SKM-1 (cell line): ENCODE measurements around the gene AP2A2.

ENCODE experiments used
- DNase-seq: peaks from one replicate; lab custom pipeline; 2025; ENCODE audit not compliant: unreplicated experiment; lab: John Stamatoyannopoulos, UW

AP2A2 gene

DNA sequence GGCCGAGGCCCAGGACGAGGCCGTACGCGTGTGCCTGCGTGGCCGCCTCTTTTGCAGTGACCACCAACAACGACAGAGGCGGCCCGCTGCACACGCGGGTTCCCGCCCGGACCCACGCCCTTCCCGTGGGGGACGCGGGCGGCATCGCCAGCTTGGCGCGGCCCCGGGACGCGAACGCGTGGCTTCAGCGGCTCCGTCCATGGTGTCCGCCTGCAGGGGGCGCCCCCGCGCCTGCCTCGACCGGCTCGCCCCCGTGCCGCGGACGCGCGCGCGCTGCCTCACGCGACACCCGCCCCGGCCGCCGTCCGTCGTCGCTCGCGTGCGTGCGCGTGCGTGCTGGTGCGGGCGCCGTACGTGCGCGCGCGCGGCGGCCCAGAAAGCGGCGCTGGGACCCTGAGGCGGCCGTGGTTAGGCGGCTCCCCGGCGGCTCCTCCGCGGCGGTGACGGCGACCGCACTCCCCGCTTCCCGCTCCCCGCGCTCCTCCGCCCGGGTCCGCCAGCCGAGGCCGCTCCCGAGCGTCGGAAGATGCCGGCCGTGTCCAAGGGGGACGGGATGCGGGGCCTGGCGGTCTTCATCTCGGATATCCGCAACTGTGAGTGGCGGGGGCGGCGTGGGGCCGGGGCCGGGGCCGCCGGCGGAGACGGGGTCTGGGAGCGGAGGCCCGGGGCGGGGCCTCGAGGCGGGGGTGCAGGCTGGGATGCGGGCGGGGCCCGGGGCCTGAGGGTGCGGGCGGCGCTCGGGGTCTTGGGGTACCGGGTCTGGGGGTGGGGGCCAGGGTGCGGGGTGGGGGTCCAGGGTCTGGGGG lies at the start of gene AP2A2:
Gene AP2A2, plus strand, starts transcription at position 375 of the 806 bp plus-strand sequence. Its CDS starts 152 bp downstream, at position 527.
- DNase-seq, result peak; percentile 50

DNA sequence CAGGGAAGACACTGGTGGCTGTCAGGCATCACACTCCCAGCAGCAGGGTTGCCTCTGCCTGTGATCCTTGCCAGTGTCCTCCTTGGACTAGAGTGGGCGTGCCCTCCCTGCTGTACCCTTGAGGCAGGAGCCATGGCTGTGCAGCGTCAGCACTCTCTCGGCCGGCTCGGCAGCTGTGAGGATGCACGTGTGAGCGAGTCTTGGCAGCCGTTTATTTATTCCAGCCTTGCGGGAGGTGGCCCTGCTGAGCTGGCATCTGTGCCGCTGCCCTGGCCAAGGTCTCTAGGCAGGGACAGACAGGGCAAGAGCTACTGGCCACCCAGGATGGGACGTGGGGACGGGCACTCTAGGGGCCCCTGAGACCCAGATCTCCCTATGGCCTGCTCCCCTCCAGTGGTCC lies 49.1 kb upstream of the AP2A2 start:
- no peak for DNase-seq

DNA sequence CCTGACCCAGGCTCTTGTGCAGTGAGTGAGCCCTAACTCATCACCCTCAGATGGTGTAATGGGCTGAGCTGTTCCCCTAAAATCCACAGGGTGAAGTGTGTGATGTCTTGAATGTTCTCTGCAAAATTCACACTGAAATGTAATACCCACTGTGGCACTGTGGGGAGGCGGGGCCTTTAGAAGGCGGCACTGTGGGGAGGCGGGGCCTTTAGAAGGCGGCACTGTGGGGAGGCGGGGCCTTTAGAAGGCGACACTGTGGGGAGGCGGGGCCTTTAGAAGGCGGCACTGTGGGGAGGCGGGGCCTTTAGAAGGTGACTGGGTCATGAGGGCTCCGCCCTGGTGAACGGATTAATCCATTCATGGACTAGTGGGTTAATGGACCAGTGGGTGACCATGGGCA lies 48.1 kb upstream of the AP2A2 start:
- DNase-seq, result no peak

DNA sequence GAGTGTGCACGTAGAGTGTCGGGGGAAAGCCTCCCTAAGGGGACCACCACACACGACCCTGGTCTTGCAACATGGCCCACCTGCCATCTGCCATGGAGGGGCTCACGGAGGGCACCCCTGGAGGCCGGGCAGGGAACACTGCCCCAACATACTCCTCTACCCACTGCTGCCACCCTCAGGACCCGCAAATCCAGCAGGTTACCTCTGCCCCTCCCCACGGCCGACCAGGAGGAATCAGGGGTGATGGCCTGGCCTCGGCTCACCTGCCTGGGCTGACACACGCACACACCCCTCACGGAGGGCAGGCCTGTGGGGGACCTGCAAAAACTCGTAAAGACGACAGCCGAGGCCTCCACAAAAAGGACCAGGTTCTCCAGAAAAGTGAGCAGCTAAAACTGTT lies 45.2 kb upstream of the AP2A2 start:
- DNase-seq, result no peak

DNA sequence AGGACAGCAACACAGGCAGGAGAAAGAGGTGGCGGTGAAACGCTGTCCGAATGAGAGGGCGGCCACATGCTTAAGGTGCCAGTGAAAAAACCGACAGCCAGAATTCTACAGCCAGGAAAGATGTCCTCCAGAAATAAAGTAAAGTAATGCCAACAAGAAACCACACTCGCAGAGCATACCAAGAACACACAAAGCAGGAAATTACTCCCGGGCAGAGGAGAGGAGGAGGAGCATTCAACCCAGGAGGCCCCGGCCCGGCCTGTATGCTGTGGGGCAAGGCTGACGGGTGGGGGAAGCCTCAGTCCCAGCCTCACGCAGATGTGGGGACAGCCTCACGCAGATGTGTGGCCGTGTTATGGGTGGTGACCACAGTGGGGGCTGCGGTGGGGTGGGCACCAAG lies 43.1 kb upstream of the AP2A2 start:
- no peak for DNase-seq

DNA sequence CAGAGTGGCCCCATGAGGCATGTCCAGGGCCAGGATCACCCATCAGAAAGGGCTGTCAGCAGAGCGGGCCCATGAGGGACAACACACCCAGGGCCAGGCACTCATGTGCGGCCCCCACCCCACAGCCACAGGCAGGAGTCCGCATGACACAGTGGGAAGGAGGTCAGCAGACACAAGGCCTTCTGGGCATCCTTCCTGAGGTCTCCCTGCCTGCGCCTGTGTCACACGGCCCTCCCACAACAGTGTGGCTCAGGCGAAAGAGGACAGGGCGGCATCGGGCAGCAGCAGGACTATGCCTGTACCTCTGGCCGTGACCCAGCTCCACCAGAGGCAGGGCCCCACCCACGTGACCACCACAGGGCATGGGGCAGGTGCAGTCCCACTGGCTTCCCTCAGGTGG lies 42.1 kb upstream of the AP2A2 start:
- DNase-seq, result no peak

DNA sequence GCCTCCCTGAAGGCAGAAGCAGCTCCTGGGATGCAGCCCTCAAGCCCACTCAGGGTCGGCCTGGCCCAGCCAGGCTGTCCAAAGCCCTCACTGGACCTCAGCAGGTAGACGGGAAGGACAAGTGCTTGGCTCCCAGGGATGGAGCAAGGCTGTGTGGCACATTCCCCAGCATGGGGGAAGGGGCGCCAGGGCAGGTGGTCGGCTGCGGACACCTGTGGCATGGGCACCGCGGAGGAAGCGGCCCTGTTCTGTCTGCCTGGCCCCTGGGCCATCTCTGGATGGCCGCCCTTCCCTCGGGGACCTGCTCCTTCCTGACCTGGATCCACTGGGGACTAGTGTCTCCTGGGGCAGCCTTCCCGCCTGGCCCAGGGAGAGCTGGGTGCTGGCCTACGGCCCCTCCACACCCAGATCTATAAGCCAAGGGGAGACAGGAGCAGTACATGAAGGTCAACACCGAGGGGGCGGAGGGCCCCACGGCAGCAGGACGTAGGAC lies 41.0 kb upstream of the AP2A2 start:
- no peak for DNase-seq

DNA sequence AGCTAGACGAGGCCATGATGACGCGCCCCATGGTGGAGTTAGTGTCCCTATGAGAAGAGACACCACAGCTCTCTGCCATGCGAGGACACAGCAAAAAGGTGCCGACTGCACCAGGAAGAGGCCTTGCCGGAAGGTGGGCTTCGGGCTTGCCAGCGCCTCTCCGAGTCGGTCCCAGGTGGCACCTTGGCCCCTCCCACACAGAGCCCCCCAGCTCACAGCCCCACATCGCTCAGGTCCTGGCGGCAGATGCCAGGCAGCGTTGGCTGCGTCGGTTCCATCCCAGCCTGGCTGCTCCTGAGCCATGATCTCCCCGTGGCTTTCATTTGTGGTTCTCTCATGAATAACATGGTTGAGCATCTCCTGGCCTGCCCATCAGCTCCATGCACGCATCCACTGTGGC lies 39.1 kb upstream of the AP2A2 start:
- DNase-seq, result no peak

DNA sequence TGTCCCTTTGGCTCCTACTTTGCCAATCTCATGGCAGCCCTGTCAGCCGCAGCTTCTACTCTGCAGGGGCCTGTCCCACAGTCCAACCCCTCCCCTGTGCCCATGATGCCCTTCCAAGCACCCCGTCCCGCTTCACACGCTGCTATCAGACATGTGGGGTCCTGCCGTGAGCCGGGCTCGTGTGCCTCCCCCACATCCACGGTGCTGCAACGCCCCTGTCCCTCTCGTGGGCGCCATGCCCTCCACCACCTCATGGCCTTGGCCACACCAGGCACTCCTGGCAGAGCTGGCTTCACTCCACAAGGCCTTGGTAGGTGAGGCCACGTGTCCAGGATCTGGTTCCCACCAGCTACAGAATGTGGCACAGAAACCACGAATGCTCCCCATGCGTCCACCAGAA lies 38.1 kb upstream of the AP2A2 start:
- DNase-seq, result no peak

DNA sequence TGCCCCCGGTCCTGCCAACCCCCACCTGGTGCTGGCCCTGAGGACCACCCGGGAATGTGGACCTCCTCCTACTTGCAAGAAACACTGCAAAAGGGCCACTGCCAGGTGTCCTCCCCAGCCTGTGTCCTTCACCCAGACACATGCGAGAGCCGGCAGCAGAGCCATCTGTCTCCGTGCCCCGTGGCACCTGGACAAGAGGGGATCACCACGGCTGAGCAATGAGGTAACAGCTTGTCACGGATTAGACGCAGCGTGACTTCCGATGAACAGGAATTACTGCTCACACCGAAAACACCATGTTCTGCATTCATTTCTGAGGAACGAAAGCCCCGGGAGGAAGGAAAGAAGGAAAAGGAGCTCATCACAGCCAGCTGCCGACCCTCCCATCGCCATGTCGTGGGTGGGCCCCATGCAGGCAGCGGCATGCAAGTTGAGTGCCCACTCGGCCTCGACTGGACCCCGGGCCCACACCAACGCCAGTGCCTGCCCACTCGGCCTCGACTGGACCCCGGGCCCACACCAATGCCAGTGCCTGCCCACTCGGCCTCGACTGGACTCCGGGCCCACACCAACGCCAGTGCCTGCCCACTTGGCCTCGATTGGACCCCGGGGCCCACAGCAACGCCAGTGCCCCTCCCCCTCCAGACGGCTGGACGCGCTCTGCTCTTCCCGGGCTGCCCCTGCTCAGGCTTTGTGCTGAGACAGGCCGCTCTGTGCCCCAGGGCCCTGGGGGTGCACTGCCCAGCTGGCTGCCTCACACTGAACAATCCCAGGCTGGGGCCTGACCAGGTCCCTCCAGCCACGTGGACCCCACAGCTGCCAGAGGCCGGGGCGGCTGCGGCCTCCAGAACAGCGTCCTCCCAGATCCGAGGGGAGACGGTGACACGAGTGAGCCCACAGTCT lies 37.1 kb upstream of the AP2A2 start:
- no peak for DNase-seq

DNA sequence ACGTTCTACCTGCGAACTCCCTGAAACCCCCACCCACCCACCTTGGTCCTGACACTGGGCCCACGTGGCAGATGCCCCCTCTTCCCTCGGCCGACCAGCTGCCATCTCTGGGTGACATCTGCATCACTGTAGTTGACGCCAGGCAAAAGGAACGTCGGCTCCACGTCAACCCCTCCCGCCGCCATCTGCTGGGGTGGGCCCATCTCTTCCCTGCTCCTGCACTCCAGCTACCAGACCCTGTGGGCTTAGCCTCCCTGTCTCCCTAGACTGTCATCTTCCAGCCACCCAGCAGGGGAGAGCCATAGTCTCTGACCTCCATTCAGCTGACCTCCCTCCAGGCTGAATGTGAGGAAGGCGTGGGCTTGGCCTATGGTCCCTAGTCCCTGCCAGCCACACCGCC lies 36.4 kb upstream of the AP2A2 start:
- DNase-seq, result no peak

DNA sequence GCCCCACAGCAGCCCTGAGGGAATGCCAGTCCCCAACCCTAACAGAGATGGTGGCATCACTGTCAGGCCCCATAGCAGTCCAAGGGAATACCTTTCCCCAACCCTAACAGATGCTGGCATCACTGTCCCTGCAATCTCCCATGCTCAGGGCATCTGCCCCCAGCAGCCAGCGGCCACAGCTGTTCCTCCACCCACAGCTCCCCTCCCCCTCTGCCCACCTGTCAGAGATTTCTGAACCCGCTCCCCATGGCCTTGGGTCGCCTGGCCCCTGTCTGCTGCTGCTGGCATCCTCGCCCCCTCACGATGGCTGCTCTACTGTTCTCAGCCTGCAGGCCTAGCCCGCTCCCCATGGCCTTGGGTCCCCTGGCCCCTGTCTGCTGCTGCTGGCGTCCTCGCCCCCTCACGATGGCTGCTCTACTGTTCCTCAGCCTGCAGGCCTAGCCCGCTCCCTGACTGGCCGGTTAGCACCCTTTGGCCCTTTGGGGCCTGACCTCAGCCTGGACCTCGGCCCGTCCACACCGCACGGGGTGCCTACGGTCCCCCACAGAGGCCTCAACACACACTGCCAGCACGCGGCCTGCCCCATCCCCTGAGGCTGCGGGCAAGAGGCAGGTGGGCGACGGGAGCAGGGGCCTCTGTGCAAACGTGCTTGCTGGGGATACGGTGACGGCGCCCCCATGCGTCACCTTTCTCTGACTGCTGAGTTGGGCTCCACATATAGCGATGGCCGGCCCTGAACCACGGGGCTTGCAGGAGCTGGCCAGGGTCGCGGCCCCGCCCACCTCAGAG lies 35.8 kb upstream of the AP2A2 start:
- no peak for DNase-seq

DNA sequence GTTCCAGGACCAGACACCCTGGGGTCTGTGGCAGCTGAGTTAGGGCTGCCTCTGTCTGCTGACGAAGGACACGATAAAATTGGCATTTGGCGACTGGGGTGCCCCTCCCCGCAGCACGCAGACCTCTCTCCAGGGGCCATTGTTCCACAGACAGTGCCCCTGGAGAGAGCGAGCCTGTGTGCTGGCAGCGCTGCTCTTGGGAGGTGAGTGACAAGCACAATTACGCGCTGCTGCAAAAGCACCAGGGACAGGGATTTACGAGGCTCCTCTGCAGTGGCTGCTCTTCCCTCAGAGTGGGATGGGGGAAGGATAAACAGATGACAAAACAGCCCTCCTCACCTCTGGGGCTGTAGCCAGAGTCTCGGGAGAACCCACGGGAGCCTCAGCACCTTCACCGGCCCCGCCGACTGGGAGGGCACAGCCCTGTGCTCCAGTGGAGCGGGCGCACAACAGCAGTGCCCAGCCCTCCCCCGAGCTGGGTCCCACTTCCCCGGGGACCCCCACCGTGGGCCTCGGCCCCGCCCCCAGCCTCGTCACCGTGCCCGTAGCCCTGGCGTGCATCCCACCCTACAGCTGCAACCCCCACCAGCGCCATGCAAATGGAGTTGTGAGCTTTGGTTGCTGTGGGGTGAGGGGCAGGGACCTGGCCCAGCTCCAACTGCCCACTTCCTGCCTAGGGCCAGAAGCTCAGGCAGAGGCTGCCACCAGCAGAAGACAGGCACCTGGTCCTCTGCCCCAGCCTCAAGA lies 34.7 kb upstream of the AP2A2 start:
- no peak for DNase-seq

DNA sequence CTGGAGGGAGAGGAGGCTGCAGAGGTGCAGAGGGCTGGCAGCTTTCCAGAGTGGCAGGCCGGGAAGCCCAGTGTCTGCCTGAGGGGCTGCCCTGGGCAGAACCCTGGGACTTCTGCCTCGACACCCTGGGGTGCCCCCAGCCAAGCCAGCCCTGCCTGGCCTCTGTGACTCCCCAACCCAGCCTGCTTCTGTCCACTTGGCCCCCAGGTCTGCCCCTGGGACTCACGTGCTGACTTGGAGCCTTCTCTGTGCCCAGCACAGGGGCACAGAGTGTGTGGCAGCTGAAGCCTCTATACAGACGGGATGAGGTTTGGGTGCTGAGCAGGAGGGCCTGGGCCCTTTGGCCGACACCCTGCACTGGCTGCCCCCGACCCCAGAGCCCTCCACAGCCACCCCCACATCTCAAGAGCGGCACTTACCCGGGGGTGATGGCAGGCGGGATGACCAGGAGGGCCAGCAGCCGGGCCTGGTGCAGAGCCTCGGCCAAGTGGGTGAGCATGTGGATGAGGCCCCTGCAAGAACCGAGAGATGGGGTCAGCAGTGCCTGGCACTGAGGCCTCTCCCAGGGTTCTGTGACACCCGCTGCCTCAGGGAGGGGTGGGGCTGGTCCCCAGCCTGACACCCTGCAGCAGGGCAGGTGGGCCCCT lies 32.5 kb upstream of the AP2A2 start:
- DNase-seq, result no peak

DNA sequence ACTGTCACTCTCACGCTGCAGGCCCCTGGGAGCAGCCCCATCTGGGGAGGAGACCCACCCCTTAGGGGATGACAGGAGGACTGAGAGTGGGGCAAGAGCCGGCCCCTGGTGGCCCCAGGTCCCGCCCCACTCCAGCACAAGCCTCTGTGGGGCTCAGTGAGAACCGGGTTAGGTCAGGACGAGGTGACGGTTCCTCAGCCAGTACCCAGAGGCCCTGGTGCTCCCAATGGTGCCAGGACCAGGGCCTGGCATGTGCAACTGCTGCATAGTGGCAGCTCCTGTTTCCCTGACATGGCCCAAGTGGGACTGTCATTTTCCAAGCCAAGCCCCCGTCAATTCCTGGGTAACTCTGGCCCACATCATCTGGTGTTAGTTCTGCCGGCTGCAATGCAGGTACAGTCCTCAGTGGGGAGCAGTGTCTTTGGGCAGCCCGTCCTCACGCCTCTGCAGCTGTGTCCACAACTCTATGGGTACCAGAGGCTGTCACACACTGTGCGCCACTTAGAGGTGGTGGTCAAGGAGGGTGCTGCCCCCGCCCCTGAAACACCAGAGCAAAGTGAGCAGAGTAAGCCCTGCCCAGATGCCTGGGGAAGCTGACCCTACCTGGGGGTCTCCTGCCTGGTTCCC lies 31.0 kb upstream of the AP2A2 start:
- no peak for DNase-seq

DNA sequence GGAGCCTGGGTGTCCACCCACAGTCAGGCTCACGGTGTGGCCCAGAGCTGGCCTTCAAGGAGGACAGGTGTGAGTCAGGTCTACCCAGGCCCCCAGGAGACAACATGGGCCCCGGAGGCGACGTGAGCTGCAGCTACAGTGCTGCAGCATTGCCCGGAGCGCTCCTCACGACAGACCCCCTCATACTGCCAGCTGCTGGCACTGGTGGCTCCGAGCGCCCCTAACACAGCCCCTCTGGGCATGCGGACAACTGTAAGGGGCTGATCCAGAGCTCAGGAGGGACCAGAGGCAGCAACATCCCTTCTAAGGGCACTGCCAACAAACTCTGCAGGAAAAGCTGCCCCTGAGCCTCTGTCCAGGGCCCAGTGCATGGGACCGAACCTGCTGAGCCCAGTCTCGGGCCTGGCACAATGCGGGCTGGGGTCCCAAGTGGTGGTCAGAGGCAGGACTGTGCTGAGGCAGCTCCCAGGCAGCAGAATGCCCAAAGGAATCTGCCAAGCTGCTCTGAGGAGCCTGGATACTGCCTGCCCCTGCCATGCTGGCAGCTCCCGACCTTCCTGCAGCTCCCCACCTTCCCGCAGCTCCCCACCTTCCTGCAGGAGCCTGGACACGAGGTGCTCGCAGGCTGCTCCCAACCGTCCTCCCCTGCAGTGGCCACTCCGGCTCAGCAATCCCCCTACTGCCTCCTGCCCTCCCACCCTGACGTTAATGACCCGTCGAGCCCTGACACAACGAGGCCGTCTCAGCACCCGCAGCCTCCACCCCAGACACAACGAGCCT lies 30.1 kb upstream of the AP2A2 start:
- DNase-seq, result no peak

DNA sequence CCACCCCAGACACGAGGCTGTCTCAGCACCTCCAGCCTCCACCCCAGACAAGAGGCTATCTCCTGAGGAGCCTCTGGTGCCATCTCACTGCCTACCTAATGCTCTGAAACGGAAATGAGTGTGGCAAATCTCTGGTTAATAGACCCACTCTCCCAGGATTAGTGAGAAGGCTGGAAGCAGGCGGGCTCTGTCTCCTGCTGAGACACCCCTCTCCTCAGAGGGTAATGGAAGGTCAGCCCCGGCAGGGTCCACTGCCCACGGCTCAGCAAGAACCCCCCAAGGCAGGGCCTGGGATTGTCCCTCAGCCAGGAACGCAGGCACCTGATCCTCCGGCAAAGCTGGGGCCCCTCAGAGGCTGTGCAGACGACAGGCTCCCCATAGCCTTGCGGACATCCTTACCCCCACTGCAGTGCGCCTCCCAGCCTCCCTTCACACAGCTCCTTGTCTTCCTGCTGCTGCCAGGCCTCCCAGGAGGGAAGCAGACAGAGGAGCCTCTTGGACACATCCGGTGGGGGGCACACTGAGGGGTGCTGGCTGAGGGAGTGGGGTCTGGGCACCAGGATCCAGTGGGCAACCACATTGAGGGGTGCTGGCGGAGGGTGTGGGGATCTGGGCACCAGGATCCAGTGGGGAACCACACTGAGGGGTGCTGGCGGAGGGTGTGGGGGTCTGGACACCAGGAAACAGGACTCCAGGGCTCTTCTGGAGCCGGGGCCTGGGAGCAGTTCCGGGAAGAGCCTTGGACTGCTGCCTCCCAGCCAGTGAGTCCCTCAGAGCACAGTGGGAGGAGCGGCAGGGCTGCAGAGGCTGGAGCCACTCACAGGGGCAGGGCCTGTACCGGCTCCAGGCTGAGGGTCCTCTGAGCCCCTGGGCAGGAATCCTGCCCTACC lies 28.2 kb upstream of the AP2A2 start:
- no peak for DNase-seq

DNA sequence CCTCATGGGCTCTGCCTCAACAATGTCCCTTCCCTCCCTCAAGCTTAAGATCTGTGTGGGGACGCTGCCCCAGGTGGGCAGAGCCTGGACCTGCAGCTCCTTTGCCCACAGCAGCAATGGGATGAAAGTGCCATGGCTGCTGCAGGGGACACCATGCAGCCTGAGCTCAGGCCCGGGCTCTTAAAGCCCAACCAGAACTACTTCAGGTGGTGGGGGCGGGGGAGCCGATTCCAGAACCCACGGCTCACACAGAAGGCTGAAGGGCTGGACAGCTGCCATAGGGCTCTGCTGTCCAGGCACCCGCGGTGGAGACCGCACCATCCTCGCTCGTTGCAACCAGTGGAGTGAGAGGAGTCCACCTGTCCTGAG lies 27.5 kb upstream of the AP2A2 start:
- no peak for DNase-seq
